ENCODE results near the gene RGS7. TPM values are rescaled to one million over a fixed set of nuclear protein-coding genes. Genes with fewer than 3 reads are reported as not detected.
"Not testable (repeated sequence)": the region's sequence is repeated elsewhere in the genome, so short reads cannot be mapped to it uniquely, and the experiment has no call there.

The RGS7 gene
- total RNA-seq, 1 donor from 2014 or later: 0.18 TPM

DNA sequence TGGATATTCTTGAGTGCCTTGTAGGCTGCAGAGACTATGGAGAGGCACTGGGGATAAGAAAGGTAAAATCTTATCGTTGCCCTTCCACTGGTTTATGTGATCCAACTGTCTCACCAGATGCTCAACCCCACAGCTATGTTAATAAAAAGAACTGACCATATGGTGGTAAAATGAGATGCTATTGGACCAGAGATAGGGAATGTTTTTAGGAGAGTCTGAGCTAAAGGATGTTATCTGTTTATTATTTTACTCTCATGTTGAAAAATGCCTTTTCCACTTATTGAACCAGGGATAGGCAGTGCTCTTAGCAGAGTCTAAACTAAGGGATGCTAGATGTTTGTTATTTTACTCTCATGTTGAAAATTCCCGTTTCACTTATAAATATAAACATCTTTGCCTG lies 572.2 kb downstream of the RGS7 start:
- Histone ChIP-seq H4K20me1 (ENCODE audit: insufficient read depth, low read length) (no peaks in the 10 kb centered on the region), H3K36me3 (ENCODE audit: insufficient read depth, low read length) (no peaks in the 10 kb centered on the region), H3K4me2 (ENCODE audit: low read length) (no peak overlapping the region), H3K9me3 (ENCODE audit: insufficient read depth, low read depth, low read length) (no peaks in the 10 kb centered on the region), H3K79me2 (ENCODE audit: insufficient read depth, low read length) (no peaks in the 10 kb centered on the region), H2AFZ (ENCODE audit: low read depth, low read length) (no peak overlapping the region), H3K4me3 (ENCODE audit: insufficient read depth, low read depth, low read length) (no peak overlapping the region), H3K4me1 (ENCODE audit: insufficient read depth, low read length) (peaks cover 5% of the 10 kb centered on the region), H3K9ac (ENCODE audit: low read length) (no peak overlapping the region), H3K27ac (ENCODE audit: low read depth, low read length) (no peak overlapping the region), H3K27me3 (ENCODE audit: insufficient read depth, low read length) (no peaks in the 10 kb centered on the region)
- no peak overlapping the region for H3K4me3 Mint-ChIP-seq (ENCODE audit: unreplicated experiment)
- no peak overlapping the region for H3K27ac Mint-ChIP-seq (ENCODE audit: unreplicated experiment)
- TF ChIP-seq CTCF (IDR thresholded peaks at IDR 0.05; ENCODE audit: insufficient read depth, low read depth, low read length): no peak
- no peak for TF ChIP-seq EZH2 (IDR thresholded peaks at IDR 0.05; ENCODE audit: insufficient read depth, low read length)
- DNase-seq (ENCODE audit: low read depth): no peak
- no peaks in the 10 kb centered on the region for H3K4me1 Mint-ChIP-seq (ENCODE audit: low read depth, unreplicated experiment)
- no peaks in the 10 kb centered on the region for H3K27me3 Mint-ChIP-seq (ENCODE audit: low read depth, unreplicated experiment)
- H3K36me3 Mint-ChIP-seq (ENCODE audit: low read depth, unreplicated experiment): no peaks in the 10 kb centered on the region
- no peak for FAIRE-seq
- peaks cover 3% of the 10 kb centered on the region for H3K9me3 Mint-ChIP-seq (ENCODE audit: unreplicated experiment)

- not testable (repeated sequence) for FAIRE-seq; H3K4me3 ChIP-seq (ENCODE audit: insufficient read depth, low read depth, low read length); H3K9me3 ChIP-seq (ENCODE audit: insufficient read depth, low read depth, low read length); H4K20me1 ChIP-seq (ENCODE audit: insufficient read depth, low read length); H3K27ac Mint-ChIP-seq (ENCODE audit: unreplicated experiment); H3K79me2 ChIP-seq (ENCODE audit: insufficient read depth, low read length); H3K36me3 Mint-ChIP-seq (ENCODE audit: low read depth, unreplicated experiment); H3K36me3 ChIP-seq (ENCODE audit: insufficient read depth, low read length); H3K4me1 Mint-ChIP-seq (ENCODE audit: low read depth, unreplicated experiment); H3K9ac ChIP-seq (ENCODE audit: low read length); H3K27ac ChIP-seq (ENCODE audit: low read depth, low read length); H2AFZ ChIP-seq (ENCODE audit: low read depth, low read length); H3K4me1 ChIP-seq (ENCODE audit: insufficient read depth, low read length); H3K27me3 Mint-ChIP-seq (ENCODE audit: low read depth, unreplicated experiment); H3K27me3 ChIP-seq (ENCODE audit: insufficient read depth, low read length); H3K4me3 Mint-ChIP-seq (ENCODE audit: unreplicated experiment); H3K9me3 Mint-ChIP-seq (ENCODE audit: unreplicated experiment); DNase-seq (ENCODE audit: low read depth); H3K4me2 ChIP-seq (ENCODE audit: low read length)
Measured at GRCh38 chr1:240783728-240784137, 573.3 kb downstream of the RGS7 start.

GRCh38 chr1:240776237-240776636 lies 580.8 kb downstream of the RGS7 start:
- H3K36me3 Mint-ChIP-seq (ENCODE audit: low read depth, unreplicated experiment): no peaks in the 10 kb centered on the region
- peaks cover 3% of the 10 kb centered on the region for H3K9me3 Mint-ChIP-seq (ENCODE audit: unreplicated experiment)
- no peaks in the 10 kb centered on the region for H3K27me3 Mint-ChIP-seq (ENCODE audit: low read depth, unreplicated experiment)
- Histone ChIP-seq H4K20me1 (ENCODE audit: insufficient read depth, low read length) (no peaks in the 10 kb centered on the region), H3K4me1 (ENCODE audit: insufficient read depth, low read length) (no peaks in the 10 kb centered on the region), H3K36me3 (ENCODE audit: insufficient read depth, low read length) (no peaks in the 10 kb centered on the region), H3K27ac (ENCODE audit: low read depth, low read length) (no peak overlapping the region), H3K4me2 (ENCODE audit: low read length) (no peak overlapping the region), H2AFZ (ENCODE audit: low read depth, low read length) (no peak overlapping the region), H3K27me3 (ENCODE audit: insufficient read depth, low read length) (no peaks in the 10 kb centered on the region), H3K4me3 (ENCODE audit: insufficient read depth, low read depth, low read length) (no peak overlapping the region), H3K9me3 (ENCODE audit: insufficient read depth, low read depth, low read length) (no peaks in the 10 kb centered on the region), H3K9ac (ENCODE audit: low read length) (no peak overlapping the region), H3K79me2 (ENCODE audit: insufficient read depth, low read length) (no peaks in the 10 kb centered on the region)
- FAIRE-seq (no peak), DNase-seq (ENCODE audit: low read depth) (no peak)
- no peak for TF ChIP-seq CTCF (IDR thresholded peaks at IDR 0.05; ENCODE audit: insufficient read depth, low read depth, low read length)
- TF ChIP-seq EZH2 (IDR thresholded peaks at IDR 0.05; ENCODE audit: insufficient read depth, low read length): no peak
- H3K27ac Mint-ChIP-seq (ENCODE audit: unreplicated experiment): no peak overlapping the region
- H3K4me1 Mint-ChIP-seq (ENCODE audit: low read depth, unreplicated experiment): no peaks in the 10 kb centered on the region
- no peak overlapping the region for H3K4me3 Mint-ChIP-seq (ENCODE audit: unreplicated experiment)

Data from astrocyte (in vitro differentiated cells and primary cell).